Fibroblast of pulmonary artery (primary cell): ENCODE data around the gene DSC1.

Experiments
- DNase-seq: peaks from one replicate; pipeline ENCODE4 v3.0.0-alpha.2; 2010; ENCODE audit warnings: low read depth
- H3K4me3 ChIP-seq: replicated peaks from 2 replicates; pipeline ENCODE4 v1.5.1; 2011; ENCODE audit warnings: low read depth, mild to moderate bottlenecking, control low read depth, low read length, moderate library complexity
- TF ChIP-seq, protein P1 (sequence below): IDR thresholded peaks from 2 replicates; pipeline ENCODE4 v1.5.1; 2011; ENCODE audit warnings: mild to moderate bottlenecking, control low read depth, low read length, inconsistent platforms; ENCODE audit errors: missing control alignments

DSC1 gene

GRCh38 chr18:31204833-31205232, 42.2 kb upstream of the DSC1 start:
- DNase-seq = no peak
- H3K4me3 ChIP-seq = no peak overlapping the region
- TF ChIP-seq, protein P1, sequence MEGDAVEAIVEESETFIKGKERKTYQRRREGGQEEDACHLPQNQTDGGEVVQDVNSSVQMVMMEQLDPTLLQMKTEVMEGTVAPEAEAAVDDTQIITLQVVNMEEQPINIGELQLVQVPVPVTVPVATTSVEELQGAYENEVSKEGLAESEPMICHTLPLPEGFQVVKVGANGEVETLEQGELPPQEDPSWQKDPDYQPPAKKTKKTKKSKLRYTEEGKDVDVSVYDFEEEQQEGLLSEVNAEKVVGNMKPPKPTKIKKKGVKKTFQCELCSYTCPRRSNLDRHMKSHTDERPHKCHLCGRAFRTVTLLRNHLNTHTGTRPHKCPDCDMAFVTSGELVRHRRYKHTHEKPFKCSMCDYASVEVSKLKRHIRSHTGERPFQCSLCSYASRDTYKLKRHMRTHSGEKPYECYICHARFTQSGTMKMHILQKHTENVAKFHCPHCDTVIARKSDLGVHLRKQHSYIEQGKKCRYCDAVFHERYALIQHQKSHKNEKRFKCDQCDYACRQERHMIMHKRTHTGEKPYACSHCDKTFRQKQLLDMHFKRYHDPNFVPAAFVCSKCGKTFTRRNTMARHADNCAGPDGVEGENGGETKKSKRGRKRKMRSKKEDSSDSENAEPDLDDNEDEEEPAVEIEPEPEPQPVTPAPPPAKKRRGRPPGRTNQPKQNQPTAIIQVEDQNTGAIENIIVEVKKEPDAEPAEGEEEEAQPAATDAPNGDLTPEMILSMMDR = no peak

- no peak overlapping the region for H3K4me3 ChIP-seq
- no peak for DNase-seq
- TF ChIP-seq, protein P1 = no peak
These were observed 41.5 kb upstream of the DSC1 start for GRCh38 chr18:31204166-31204565.

GRCh38 chr18:31203794-31204148, 41.1 kb upstream of the DSC1 start:
- TF ChIP-seq, protein P1 = no peak
- DNase-seq = no peak
- no peak overlapping the region for H3K4me3 ChIP-seq

- peak; percentile 40 for DNase-seq
- TF ChIP-seq, protein P1 = no peak
- H3K4me3 ChIP-seq = no peak overlapping the region
These were observed 40.6 kb upstream of the DSC1 start for GRCh38 chr18:31203096-31203793.

- peak; percentile 16 for DNase-seq
- H3K4me3 ChIP-seq = no peak overlapping the region
- TF ChIP-seq, protein P1 = no peak
These were observed 36.6 kb upstream of the DSC1 start for GRCh38 chr18:31199190-31199769.

DNA sequence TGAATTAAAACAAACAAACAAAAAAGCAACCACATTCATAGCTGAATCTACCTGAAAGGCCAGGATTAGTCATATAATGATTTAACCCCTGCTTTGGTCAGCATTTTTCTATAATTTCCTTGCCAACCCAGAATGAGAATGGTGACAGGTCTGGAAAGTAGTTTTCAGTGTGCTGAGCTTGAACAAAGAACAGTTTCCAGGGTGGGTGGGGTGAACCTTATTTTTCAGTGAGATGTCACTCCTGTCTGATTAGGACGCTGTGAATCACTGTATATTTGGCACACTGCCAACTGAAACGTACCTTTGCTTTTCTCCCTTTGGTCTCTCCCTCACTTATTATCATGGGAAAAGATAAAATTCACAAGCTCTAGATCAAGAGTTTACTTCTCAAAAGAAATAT, 35.0 kb upstream of the DSC1 start:
- H3K4me3 ChIP-seq = no peak overlapping the region
- peak; percentile 7 for DNase-seq
- TF ChIP-seq, protein P1 = no peak

DNA sequence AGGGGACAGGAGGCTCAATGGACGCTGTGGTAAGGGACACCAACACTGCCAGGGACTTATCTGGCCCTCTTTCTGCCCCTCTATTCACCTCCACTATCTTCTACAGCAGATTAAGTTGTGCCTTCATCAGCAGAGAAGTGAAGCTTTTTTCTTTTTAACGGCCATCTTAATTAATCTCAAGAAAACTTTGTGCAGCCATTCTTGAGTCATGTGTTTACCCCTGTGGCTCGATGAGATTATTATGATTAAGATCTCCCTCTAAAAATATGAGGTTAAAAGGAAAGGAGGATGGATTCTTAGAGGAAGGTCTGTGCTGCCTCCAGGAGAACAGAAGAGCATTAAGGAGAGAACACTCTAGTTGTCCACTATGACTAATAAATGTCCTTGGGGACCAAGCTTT, 32.4 kb upstream of the DSC1 start:
- no peak overlapping the region for H3K4me3 ChIP-seq
- DNase-seq = no peak
- TF ChIP-seq, protein P1 = no peak
